SH-SY5Y (cell line): ENCODE measurements around the gene CEP63.

Experiments used
- GATA2 ChIP-seq: IDR thresholded peaks from 2 replicates; pipeline ENCODE4 v1.6.1; 2011; ENCODE audit warnings: mild to moderate bottlenecking, low read depth, low read length
- GATA3 ChIP-seq: IDR thresholded peaks from 2 replicates; pipeline ENCODE4 v1.6.1; 2011; ENCODE audit warnings: low read depth, mild to moderate bottlenecking, low read length, moderate library complexity

DNA sequence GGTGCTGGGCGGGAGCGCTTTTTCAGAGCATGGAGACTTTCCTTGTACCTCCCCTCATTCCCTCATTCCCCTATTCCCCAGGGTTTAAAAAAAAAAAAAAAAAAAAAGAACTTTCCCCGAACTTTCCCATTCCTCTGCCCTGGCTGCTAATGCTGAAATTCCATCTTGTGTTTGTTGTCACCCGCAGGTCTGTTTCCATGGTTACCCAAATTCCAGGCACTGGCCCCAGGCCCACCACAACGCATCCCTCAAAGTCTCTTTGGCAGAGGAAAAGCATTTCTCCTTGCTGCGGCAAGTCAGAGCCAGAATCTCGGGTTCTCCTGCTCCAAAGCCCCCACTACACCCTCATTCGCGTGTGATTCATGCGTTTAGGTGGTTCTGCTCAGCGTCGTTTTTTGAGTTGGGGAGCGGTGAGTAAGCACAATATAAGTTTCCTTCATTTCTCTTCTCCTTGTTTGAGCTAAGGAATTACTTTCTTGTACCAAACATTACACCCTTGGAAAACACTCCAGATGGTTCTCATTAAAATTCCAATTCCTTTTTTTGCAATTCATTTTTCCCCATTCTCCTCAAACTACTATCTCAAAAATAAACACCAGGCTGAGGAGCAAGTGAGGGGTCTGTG lies 21.7 kb upstream of the CEP63 start:
- TF ChIP-seq GATA2 = no peak
- no peak for TF ChIP-seq GATA3
